Measurements from ENCODE around the gene CBFA2T2.
"Not testable (repeated sequence)": the region's sequence is repeated elsewhere in the genome, so short reads cannot be mapped to it uniquely, and the experiment has no call there.

The CBFA2T2 gene

GRCh38 chr20:33493076-33493766 is 3.3 kb downstream of the CBFA2T2 start:
- peak in 1 of 42 donors; percentile 2 for DNase-seq
- intact Hi-C loops (cut with DNase I) = no loop called here

GRCh38 chr20:33496776-33497175 is 6.9 kb downstream of the CBFA2T2 start:
- DNase-seq; intact Hi-C loops (cut with DNase I): not testable (repeated sequence)

GRCh38 chr20:33499355-33499754 is 9.5 kb downstream of the CBFA2T2 start:
- intact Hi-C loops (cut with DNase I) = no loop called here
- no peak for DNase-seq

GRCh38 chr20:33501000-33501399 is 11.1 kb downstream of the CBFA2T2 start:
- intact Hi-C loops (cut with DNase I) = no loop called here
- no peak for DNase-seq

- intact Hi-C loops (cut with DNase I) = no loop called here
- peak in 1 of 42 donors; percentile 16 for DNase-seq
These were observed 13.7 kb downstream of the CBFA2T2 start for GRCh38 chr20:33503564-33503963.

- intact Hi-C loops (cut with DNase I) = no loop called here
These were observed 16.7 kb downstream of the CBFA2T2 start for GRCh38 chr20:33506576-33506975.

DNA sequence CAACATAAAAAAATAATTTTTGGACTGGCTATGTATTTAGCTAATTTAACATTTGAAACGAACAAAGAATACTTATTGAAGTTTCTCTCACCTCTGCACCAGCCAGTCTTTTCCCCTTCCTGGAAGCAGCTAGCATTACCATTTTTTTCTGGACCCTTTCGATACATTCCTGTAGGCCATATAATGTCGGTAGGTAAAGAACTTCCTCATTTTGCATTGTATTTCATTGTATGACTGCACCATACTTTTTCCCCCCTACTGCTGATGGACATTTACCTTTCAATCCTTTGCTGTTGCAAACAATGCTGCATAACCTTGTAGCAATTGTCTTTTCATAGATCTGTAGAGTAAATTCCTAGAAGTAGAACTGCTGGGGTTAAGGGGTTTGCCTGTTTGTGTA is 17.6 kb downstream of the CBFA2T2 start:
- intact Hi-C loops (cut with DNase I) = no loop called here
- DNase-seq = no peak

More at GRCh38 chr20:33506576-33506975, 16.7 kb downstream of the CBFA2T2 start:
- no peak for DNase-seq

DNA sequence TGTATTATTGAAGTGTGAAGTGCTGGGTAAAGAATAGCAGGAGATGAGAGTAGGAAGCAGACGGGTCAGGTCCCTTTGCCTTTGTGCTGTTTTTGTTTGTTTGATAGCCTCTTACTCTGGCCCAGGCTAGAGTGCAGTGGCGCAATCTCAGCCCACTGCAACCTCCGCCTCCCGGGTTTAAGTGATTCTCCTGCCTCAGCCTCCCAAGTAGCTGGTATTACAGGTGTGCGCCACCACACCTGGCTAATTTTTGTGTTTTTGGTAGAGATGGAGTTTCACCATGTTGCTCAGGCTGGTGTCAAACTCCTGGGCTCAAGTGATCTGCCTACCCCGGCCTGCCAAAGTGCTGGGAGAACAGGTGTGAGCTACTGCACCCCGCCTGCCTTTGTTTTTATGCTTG is 18.1 kb downstream of the CBFA2T2 start:
- DNase-seq; intact Hi-C loops (cut with DNase I): not testable (repeated sequence)

- DNase-seq; intact Hi-C loops (cut with DNase I): not testable (repeated sequence)
These were observed 19.2 kb downstream of the CBFA2T2 start for GRCh38 chr20:33509057-33509456.

- intact Hi-C loops (cut with DNase I); DNase-seq: not testable (repeated sequence)
These were observed 22.0 kb downstream of the CBFA2T2 start for GRCh38 chr20:33511876-33512275.

GRCh38 chr20:33515569-33516216 is 25.8 kb downstream of the CBFA2T2 start:
- no peak for DNase-seq
- intact Hi-C loops (cut with DNase I) = no loop called here

- no peak for DNase-seq
- intact Hi-C loops (cut with DNase I) = no loop called here
These were observed 27.0 kb downstream of the CBFA2T2 start for GRCh38 chr20:33516882-33517281.

DNA sequence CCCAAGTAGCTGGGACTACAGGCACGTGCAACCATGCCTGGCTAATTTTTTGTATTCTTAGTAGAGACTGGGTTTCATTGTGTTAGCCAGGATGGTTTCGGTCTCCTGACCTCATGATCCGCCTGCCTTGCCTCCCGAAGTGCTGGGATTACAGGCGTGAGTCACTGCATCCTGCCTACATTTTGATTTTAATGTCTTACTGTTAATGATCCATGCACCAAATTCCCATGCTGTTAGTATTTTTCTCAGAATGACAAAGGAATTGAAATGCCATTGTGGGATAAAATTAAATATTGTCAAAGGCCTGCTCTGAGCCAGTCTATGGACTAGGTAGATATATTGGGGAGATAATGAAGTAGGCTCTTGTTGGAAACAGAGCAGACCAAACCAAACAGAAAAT is 28.2 kb downstream of the CBFA2T2 start:
- intact Hi-C loops (cut with DNase I) = no loop called here
- DNase-seq = peak in 20 of 42 donors; percentile 3 to 66 (median 30)

DNA sequence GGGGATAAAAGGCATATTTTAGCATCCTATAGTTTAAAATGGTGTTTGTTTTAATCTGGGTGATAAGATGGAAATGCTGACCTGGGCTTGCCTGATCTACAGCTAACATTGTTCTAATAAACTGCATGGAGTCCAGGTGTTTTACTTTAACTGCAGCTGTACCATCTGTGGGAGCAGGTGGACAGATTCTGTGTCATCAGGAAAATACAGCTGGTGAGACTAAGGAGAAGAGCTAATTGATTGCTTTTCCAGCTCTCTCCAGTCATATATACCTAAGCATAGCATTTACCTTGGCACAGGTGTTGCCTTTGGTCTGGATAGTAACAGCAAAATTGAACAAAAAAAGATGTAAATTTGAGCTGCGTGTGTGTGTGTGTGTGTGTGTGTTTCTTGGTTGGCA is 31.6 kb downstream of the CBFA2T2 start:
- intact Hi-C loops (cut with DNase I) = no loop called here
- DNase-seq = no peak

DNA sequence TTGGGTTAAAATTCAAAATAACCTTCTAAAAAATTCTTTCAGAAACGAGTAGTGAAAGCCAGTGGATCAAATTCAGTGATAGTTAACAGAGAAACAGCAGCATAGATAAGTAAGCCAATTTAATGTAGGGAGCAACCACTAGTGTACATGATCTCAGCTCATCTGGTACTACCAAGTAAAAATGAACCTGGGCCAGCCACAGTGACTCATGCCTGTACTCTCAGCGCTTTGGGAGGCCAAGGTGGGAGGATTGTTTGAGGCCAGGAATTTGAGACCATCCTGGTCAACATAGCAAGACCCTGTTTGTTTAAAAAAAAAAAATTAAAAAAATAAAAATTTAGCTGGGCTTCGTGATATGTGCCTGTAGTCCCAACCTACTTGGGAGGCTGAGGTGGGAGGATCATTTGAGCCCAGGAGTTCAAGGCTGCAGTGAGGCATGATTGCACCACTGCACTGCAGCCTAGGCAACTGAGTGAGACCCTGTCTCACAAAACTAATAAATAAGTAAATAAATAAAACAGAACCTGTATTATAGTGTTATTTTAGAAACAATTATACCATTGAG is 32.4 kb downstream of the CBFA2T2 start:
- intact Hi-C loops (cut with DNase I) = no loop called here
- DNase-seq = no peak

DNA sequence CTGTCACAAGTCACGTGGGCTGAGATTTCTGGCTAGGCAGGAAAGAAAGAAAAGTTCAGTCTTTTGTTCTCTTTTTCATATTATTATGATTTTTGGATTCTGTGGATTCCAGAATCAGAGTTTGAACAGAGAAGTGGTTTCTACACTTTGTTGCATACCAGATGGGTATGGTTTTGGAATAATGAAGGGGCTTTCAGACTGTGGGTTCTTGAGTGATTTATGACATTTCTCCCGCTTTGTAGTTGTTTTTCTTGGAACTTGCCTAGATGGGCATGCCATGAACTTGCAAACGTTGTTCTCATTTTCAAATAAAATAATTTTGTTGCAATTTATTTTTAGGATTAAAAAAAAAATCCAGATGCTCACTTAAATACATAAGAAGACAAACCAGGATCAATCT is 34.4 kb downstream of the CBFA2T2 start:
- intact Hi-C loops (cut with DNase I) = no loop called here
- DNase-seq = no peak

- intact Hi-C loops (cut with DNase I) = no loop called here
These were observed 36.9 kb downstream of the CBFA2T2 start for GRCh38 chr20:33526769-33527168.

DNA sequence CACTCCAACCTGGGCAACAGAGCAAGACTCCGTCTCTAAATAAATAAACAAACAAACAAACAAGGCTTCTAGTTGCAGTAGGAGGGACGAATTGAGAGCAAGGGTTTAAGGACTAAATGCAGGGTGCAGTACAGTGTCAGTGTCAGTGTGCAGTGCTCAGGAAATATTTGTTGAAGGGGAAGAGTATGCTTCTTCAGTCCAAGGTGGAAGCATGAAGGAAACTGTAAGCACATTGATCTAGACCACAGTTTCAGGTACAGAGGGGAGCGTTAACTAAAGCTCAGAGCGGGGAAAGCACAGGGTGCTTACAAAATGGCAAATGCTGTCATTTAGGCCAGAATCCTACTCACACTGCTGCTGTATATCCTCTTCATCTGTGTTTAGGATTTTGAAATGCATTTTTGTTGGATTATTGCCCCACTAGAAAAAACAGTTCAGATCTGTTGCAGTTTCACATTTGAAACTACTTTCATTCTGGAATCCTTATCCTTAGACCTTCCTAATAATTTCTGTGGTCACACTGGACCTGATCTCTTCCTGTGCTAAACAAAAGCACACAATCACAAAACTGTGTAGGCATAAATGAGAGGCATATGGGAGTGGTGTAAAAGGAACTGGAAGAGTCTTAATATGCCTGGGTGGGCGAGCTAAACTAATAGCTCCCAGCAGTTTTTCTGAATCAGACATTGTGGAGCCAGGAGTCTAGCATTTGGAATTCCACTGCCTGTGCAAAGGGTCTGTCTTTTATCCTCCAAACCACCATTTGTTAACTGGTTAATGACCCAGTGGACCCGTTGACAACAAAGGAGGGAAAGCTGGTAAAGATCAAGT is 41.4 kb downstream of the CBFA2T2 start:
- intact Hi-C loops (cut with DNase I) = no loop called here

More at GRCh38 chr20:33526769-33527168, 36.9 kb downstream of the CBFA2T2 start:
- no peak for DNase-seq

DNA sequence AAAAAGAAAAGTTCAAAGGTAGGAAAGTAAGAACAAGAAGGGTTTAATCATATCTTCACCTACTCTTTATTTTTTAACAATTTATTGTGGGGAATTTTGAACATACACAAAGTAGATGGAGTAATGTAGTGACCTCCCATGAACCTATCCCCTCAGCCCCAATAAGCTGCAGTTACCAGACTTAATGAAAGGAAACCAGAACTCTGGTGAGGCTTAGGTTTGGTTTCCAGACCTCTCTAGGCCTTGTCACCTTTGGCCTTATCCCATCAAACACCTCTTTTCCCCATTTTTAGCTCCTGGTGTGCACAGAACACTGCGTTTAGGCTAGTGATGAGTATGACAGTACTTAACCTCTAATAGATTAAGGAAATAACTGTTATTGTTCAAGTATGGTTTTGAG is 42.0 kb downstream of the CBFA2T2 start:
- intact Hi-C loops (cut with DNase I) = no loop called here
- DNase-seq = no peak

More for the DNA sequence above, 41.4 kb downstream of the CBFA2T2 start:
- peak in 5 of 42 donors; percentile 10 to 32 (median 11) for DNase-seq
